Liver (tissue), 9 donors: ENCODE measurements around the gene PLIN1. TPM values are rescaled to one million over a fixed set of nuclear protein-coding genes. Genes with fewer than 3 reads are reported as not detected.

Experiments used
- DNase-seq: peaks from one replicate; pipeline ENCODE4 v3.0.0-alpha.2; 2017; ENCODE audit warnings: low spot score
- H3K27ac ChIP-seq, 2 donors: one replicate each; pipeline ENCODE4 v1.7.0; 2013; ENCODE audit warnings: inconsistent platforms in 2 of 2, low read length in 2 of 2, control low read depth in 1 of 2, low read depth in 1 of 2, mild to moderate bottlenecking in 1 of 2
- H3K27me3 ChIP-seq, 4 donors: one replicate each; pipeline versions ENCODE4 v1.6.1 to v1.7.0; 2013; ENCODE audit warnings: low read length in 3 of 4, inconsistent platforms in 1 of 4, mild to moderate bottlenecking in 1 of 4, moderate library complexity in 1 of 4; ENCODE audit not compliant: control insufficient read depth in 4 of 4, insufficient read depth in 4 of 4
- H3K36me3 ChIP-seq, 4 donors: one replicate each; pipeline versions ENCODE4 v1.6.1 to v1.7.0; 2013; ENCODE audit warnings: low read length in 3 of 4, mild to moderate bottlenecking in 3 of 4, low read depth in 1 of 4, moderate library complexity in 1 of 4; ENCODE audit not compliant: control insufficient read depth in 4 of 4, insufficient read depth in 3 of 4
- H3K4me1 ChIP-seq, 4 donors: one replicate each; pipeline versions ENCODE4 v1.6.1 to v1.7.0; 2013; ENCODE audit warnings: low read length in 3 of 4, mild to moderate bottlenecking in 3 of 4, moderate library complexity in 1 of 4; ENCODE audit not compliant: control insufficient read depth in 4 of 4, insufficient read depth in 4 of 4
- H3K4me3 ChIP-seq, 3 donors: one replicate each; pipeline versions ENCODE4 v1.6.1 to v1.7.0; 2013; ENCODE audit warnings: low read length in 3 of 3, control low read depth in 1 of 3, low read depth in 1 of 3, mild to moderate bottlenecking in 1 of 3
- H3K9ac ChIP-seq, 2 donors: one replicate each; pipeline ENCODE4 v1.7.0; 2013; ENCODE audit warnings: low read length in 2 of 2, mild to moderate bottlenecking in 2 of 2, moderate library complexity in 2 of 2, control low read depth in 1 of 2, low read depth in 1 of 2
- H3K9me3 ChIP-seq, 4 donors: one replicate each; pipeline versions ENCODE4 v1.6.1 to v1.7.0; 2013; ENCODE audit warnings: low read length in 3 of 4; ENCODE audit not compliant: control insufficient read depth in 4 of 4
- EGR1 ChIP-seq, 2 donors: IDR thresholded peaks; 2 replicates each; pipeline ENCODE4 v1.6.1; 2016 to 2018; ENCODE audit warnings: antibody characterized with exemption in 2 of 2, low read depth in 2 of 2
- FOXA1 ChIP-seq: IDR thresholded peaks from 2 replicates; pipeline ENCODE4 v1.6.1; 2016; ENCODE audit warnings: antibody characterized with exemption
- GABPA ChIP-seq, 2 donors: IDR thresholded peaks in 1 of 2; conservative IDR thresholded peaks in 1 of 2; 2 replicates each; pipeline ENCODE4 v1.6.1; 2016; ENCODE audit warnings: antibody characterized with exemption in 2 of 2, mild to moderate bottlenecking in 1 of 2, moderate library complexity in 1 of 2
- HNF4A ChIP-seq, 2 donors: conservative IDR thresholded peaks; 2 replicates each; pipeline ENCODE4 v1.6.1; 2016; ENCODE audit warnings: antibody characterized with exemption in 2 of 2, mild to moderate bottlenecking in 2 of 2
- HNF4G ChIP-seq: IDR thresholded peaks from 2 replicates; pipeline ENCODE4 v1.6.1; 2016; ENCODE audit warnings: antibody characterized with exemption
- MAX ChIP-seq: IDR thresholded peaks from 2 replicates; pipeline ENCODE4 v1.6.1; 2016; ENCODE audit warnings: antibody characterized with exemption
- NR2F2 ChIP-seq: IDR thresholded peaks from 2 replicates; pipeline ENCODE4 v1.6.1; 2016; ENCODE audit warnings: antibody characterized with exemption
- RAD21 ChIP-seq, 2 donors: IDR thresholded peaks; 2 replicates each; pipeline ENCODE4 v1.6.1; 2016; ENCODE audit warnings: antibody characterized with exemption in 2 of 2, mild to moderate bottlenecking in 2 of 2
- RXRA ChIP-seq, 2 donors: IDR thresholded peaks; 2 replicates each; pipeline ENCODE4 v1.6.1; 2017 to 2018; ENCODE audit warnings: antibody characterized with exemption in 2 of 2, mild to moderate bottlenecking in 1 of 2
- SP1 ChIP-seq: IDR thresholded peaks from 2 replicates; pipeline ENCODE4 v1.6.1; 2018; ENCODE audit warnings: antibody characterized with exemption, mild to moderate bottlenecking
- TAF1 ChIP-seq: conservative IDR thresholded peaks from 2 replicates; pipeline ENCODE4 v1.6.1; 2016; ENCODE audit warnings: antibody characterized with exemption, mild to moderate bottlenecking
- YY1 ChIP-seq: IDR thresholded peaks from 2 replicates; pipeline ENCODE4 v1.6.1; 2016; ENCODE audit warnings: antibody characterized with exemption, mild to moderate bottlenecking
- WGBS: extraction: QIAGEN DNeasy Blood & Tissue Kit; methylation state at CpG from one replicate; pipeline ENCODE4 v1.1.7; 2013; 5-methylcytosine and 5-hydroxymethylcytosine counted together
- polyA plus RNA-seq, 2 donors: library from polyadenylated mRNA; stranded (reverse) in 1 of 2; unstranded in 1 of 2; fragments of 200-250 nt in 1 of 2; fragments of >200 nt in 1 of 2; fragmentation: Nextera tagmentation in 1 of 2; extraction: Ambion mirVana in 1 of 2; gene quantifications; one replicate each; pipeline versions ENCODE4 v1.2.1 to v1.2.3, GENCODE V29; 2013 to 2015
- total RNA-seq, 2 donors: library from RNA; depleted of rRNA; stranded (reverse); fragments of >200 nt; gene quantifications; one replicate each; pipeline ENCODE4 v1.2.3, GENCODE V29; 2014
- TF ChIP-seq, protein P1 (sequence below): IDR thresholded peaks from 2 replicates; pipeline ENCODE4 v1.6.1; 2016; ENCODE audit warnings: antibody characterized with exemption
- TF ChIP-seq, protein P2 (sequence below): IDR thresholded peaks from 2 replicates; pipeline ENCODE4 v1.6.1; 2016; ENCODE audit warnings: antibody characterized with exemption, mild to moderate bottlenecking
- TF ChIP-seq, protein P3 (sequence below): IDR thresholded peaks from 2 replicates; pipeline ENCODE4 v1.6.1; 2016; ENCODE audit warnings: antibody characterized with exemption
- TF ChIP-seq, protein P4 (sequence below): fragments of 150-350 bp; IDR thresholded peaks from 2 replicates; pipeline ENCODE4 v1.5.1; 2017; ENCODE audit warnings: improper control_type of control experiment, low read depth, low read length; ENCODE audit not compliant: missing input control
- donor health status: healthy.
- donor health status: healthy.
- donor health status: healthy.
- donor health status: healthy.
- donor health status: healthy.

Gene PLIN1
- total and polyA plus RNA-seq, 4 donors: 10.2 to 46.0 (median 13.3) TPM

DNA sequence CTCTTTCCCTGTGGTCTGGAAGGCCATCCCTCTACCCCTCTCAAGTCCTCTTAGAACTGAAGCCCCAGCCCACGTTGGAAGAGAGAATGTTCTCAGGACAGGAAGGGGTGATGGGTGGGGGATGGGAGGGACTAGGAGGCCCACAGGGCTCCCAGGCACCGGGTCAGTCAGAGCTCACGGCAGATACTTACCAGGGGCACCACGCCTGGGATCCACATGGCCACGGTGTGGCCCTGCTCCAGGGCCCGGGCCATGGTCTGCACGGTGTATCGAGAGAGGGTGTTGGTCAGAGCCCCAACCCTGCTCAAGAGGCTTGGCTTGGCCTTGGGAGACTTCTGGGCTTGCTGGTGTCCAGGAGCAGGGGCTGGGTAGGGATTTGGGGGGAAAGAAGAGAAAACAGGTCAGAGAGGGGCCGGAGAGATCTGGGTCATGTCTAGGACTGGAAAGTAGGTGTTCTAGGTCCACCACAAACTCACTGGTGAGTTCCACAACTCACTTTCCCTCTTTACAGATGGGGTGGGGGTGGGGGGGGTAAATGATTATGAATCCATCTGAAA is 9.8 kb downstream of the PLIN1 start:
- no peak for TF ChIP-seq MAX
- no peak for TF ChIP-seq SP1
- TF ChIP-seq HNF4G: no peak
- TF ChIP-seq TAF1: no peak
- no peak for TF ChIP-seq RXRA (IDR thresholded peaks at IDR 0.05)
- TF ChIP-seq, protein P1, sequence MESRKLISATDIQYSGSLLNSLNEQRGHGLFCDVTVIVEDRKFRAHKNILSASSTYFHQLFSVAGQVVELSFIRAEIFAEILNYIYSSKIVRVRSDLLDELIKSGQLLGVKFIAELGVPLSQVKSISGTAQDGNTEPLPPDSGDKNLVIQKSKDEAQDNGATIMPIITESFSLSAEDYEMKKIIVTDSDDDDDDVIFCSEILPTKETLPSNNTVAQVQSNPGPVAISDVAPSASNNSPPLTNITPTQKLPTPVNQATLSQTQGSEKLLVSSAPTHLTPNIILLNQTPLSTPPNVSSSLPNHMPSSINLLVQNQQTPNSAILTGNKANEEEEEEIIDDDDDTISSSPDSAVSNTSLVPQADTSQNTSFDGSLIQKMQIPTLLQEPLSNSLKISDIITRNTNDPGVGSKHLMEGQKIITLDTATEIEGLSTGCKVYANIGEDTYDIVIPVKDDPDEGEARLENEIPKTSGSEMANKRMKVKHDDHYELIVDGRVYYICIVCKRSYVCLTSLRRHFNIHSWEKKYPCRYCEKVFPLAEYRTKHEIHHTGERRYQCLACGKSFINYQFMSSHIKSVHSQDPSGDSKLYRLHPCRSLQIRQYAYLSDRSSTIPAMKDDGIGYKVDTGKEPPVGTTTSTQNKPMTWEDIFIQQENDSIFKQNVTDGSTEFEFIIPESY: no peak
- TF ChIP-seq YY1: no peak
- TF ChIP-seq HNF4A (conservative IDR thresholded peaks at IDR 0.05): no peak
- TF ChIP-seq RAD21 (IDR thresholded peaks at IDR 0.05): no peak
- TF ChIP-seq, protein P2, sequence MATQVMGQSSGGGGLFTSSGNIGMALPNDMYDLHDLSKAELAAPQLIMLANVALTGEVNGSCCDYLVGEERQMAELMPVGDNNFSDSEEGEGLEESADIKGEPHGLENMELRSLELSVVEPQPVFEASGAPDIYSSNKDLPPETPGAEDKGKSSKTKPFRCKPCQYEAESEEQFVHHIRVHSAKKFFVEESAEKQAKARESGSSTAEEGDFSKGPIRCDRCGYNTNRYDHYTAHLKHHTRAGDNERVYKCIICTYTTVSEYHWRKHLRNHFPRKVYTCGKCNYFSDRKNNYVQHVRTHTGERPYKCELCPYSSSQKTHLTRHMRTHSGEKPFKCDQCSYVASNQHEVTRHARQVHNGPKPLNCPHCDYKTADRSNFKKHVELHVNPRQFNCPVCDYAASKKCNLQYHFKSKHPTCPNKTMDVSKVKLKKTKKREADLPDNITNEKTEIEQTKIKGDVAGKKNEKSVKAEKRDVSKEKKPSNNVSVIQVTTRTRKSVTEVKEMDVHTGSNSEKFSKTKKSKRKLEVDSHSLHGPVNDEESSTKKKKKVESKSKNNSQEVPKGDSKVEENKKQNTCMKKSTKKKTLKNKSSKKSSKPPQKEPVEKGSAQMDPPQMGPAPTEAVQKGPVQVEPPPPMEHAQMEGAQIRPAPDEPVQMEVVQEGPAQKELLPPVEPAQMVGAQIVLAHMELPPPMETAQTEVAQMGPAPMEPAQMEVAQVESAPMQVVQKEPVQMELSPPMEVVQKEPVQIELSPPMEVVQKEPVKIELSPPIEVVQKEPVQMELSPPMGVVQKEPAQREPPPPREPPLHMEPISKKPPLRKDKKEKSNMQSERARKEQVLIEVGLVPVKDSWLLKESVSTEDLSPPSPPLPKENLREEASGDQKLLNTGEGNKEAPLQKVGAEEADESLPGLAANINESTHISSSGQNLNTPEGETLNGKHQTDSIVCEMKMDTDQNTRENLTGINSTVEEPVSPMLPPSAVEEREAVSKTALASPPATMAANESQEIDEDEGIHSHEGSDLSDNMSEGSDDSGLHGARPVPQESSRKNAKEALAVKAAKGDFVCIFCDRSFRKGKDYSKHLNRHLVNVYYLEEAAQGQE: no peak
- DNase-seq: no peak
- no peaks in the 10 kb centered on the region for H3K9me3 ChIP-seq

GRCh38 chr15:89668171-89668570 is 11.0 kb downstream of the PLIN1 start:
- no peak overlapping the region for H3K9ac ChIP-seq
- TF ChIP-seq YY1 (no peak), HNF4A (conservative IDR thresholded peaks at IDR 0.05) (no peak), GABPA (IDR thresholded peaks at IDR 0.05 in 1 of 2, conservative IDR thresholded peaks at IDR 0.05 in 1 of 2) (no peak), SP1 (no peak), EGR1 (IDR thresholded peaks at IDR 0.05; ENCODE audit: low read depth in 2 of 2) (no peak), NR2F2 (no peak), TAF1 (no peak), HNF4G (no peak), MAX (no peak), FOXA1 (no peak), RAD21 (IDR thresholded peaks at IDR 0.05) (no peak)
- TF ChIP-seq, protein P2: no peak
- TF ChIP-seq, protein P3, sequence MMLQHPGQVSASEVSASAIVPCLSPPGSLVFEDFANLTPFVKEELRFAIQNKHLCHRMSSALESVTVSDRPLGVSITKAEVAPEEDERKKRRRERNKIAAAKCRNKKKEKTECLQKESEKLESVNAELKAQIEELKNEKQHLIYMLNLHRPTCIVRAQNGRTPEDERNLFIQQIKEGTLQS: no peak
- TF ChIP-seq, protein P4, sequence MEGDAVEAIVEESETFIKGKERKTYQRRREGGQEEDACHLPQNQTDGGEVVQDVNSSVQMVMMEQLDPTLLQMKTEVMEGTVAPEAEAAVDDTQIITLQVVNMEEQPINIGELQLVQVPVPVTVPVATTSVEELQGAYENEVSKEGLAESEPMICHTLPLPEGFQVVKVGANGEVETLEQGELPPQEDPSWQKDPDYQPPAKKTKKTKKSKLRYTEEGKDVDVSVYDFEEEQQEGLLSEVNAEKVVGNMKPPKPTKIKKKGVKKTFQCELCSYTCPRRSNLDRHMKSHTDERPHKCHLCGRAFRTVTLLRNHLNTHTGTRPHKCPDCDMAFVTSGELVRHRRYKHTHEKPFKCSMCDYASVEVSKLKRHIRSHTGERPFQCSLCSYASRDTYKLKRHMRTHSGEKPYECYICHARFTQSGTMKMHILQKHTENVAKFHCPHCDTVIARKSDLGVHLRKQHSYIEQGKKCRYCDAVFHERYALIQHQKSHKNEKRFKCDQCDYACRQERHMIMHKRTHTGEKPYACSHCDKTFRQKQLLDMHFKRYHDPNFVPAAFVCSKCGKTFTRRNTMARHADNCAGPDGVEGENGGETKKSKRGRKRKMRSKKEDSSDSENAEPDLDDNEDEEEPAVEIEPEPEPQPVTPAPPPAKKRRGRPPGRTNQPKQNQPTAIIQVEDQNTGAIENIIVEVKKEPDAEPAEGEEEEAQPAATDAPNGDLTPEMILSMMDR: no peak
- peaks cover 0 to 11% (median 1%) of the 10 kb centered on the region in 4 donors for H3K36me3 ChIP-seq
- WGBS: 94% methylated on average over 3 of the region's 3 CpGs
- no peak for DNase-seq
- H3K27ac ChIP-seq: no peak overlapping the region
- no peak overlapping the region for H3K4me3 ChIP-seq
- peaks cover 0 to 2% (median under 1%) of the 10 kb centered on the region in 4 donors for H3K4me1 ChIP-seq
- no peaks in the 10 kb centered on the region for H3K9me3 ChIP-seq
- no peaks in the 10 kb centered on the region for H3K27me3 ChIP-seq

More for the DNA sequence above, 9.8 kb downstream of the PLIN1 start:
- Histone ChIP-seq H3K36me3 (peaks cover 0 to 11% (median 1%) of the 10 kb centered on the region in 4 donors), H3K4me1 (peaks cover 0 to 13% (median 12%) of the 10 kb centered on the region in 4 donors), H3K9ac (no peak overlapping the region), H3K4me3 (no peak overlapping the region), H3K27ac (no peak overlapping the region), H3K27me3 (no peaks in the 10 kb centered on the region)
- WGBS: 84% methylated on average over 9 of the region's 9 CpGs
